HUES48 (cell line): ENCODE measurements around the gene CHST15.
A peak's percentile ranks its signal among the peaks of the same experiment; 100 is the strongest.

Source experiments
- H3K27ac ChIP-seq: one replicate; pipeline ENCODE4 v1.7.0; 2013; ENCODE audit warnings: low read depth, low read length, inconsistent platforms
- H3K27me3 ChIP-seq: 2 replicates; pipeline ENCODE4 v1.6.1; 2013; ENCODE audit warnings: mild to moderate bottlenecking, low read length; ENCODE audit not compliant: control insufficient read depth, insufficient read depth
- H3K36me3 ChIP-seq: 2 replicates; pipeline ENCODE4 v1.6.1; 2013; ENCODE audit warnings: low read length; ENCODE audit not compliant: control insufficient read depth, insufficient read depth
- H3K4me1 ChIP-seq: 2 replicates; pipeline ENCODE4 v1.6.1; 2013; ENCODE audit warnings: mild to moderate bottlenecking, low read length; ENCODE audit not compliant: control insufficient read depth, insufficient read depth
- H3K4me3 ChIP-seq: 2 replicates; pipeline ENCODE4 v1.5.1; 2013; ENCODE audit warnings: mild to moderate bottlenecking, low read depth, low read length
- H3K9ac ChIP-seq: 2 replicates; pipeline ENCODE4 v1.6.1; 2013; ENCODE audit warnings: mild to moderate bottlenecking, low read depth, low read length, moderate library complexity
- H3K9me3 ChIP-seq: 2 replicates; pipeline ENCODE4 v1.6.1; 2013; ENCODE audit warnings: low read length; ENCODE audit not compliant: control insufficient read depth, insufficient read depth

CHST15 gene

DNA sequence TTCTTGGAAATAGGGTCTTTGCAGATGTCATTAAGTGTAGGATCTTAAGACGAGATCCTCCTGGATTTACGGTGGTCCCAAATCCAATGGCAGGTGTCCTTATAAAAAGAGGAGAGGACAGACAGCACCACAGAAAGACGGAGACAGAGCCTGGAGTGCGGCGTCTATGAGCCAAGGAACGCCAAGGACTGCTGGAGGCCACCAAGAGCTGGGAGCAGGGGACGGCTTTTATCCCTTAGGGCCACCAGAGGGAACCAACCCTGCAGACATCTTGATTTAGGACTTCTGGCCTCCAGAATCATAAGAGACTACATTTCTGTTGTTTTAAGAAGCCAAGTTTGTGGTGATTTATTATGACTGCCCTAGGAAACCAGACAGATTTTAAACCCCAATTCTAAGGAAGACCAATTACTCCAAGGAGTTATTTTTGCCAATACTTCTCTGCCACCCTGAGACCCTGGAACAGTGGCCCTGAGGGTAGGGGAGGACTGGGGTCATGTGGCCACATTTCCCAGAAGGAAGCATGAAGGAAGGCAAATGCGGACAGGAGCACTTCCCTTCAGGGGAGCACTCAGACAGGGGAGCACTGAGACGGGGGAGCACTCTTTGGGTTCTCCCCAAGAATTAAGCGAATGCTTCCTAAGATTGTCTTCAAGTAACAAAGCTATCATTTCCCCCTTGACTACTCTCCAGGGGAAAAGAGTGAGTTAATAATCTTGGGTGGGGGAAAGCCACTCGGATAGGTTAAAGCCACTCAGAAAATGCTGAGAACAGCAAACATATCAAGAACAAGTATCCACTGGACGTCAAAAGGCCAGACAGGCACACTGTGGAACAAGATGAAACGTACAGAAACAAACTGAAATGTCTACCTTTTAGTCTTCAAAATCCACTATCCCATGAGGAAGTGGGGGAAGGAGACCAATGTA, 67.5 kb downstream of the CHST15 start:
- Histone ChIP-seq H3K9me3 (no peaks in the 10 kb centered on the region), H3K27ac (no peak overlapping the region), H3K27me3 (no peaks in the 10 kb centered on the region), H3K4me3 (no peak overlapping the region), H3K4me1 (peaks cover 22% of the 10 kb centered on the region), H3K36me3 (no peaks in the 10 kb centered on the region; the same call in 1 of the 2 replicates), H3K9ac (no peak overlapping the region)

DNA sequence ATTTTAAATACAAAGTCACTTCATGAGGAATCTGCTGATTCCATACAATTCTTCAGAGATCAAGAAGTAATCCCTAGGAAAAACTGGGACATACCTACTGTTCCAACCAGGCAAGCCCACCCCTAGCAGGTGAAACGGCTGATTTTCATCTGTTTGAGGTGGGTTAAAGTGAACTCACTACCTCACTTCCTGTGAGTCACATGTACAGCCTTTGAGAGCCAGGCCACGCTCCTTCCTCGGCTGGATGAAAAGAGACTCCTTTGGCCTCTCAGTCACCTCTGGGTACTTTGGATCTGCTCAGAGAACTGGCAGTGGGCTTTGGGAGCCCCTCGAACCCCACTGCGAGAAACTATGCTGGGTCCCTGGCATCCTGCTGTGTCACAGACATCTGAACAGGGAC, 68.2 kb downstream of the CHST15 start:
- Histone ChIP-seq H3K36me3 (no peaks in the 10 kb centered on the region; the same call in 1 of the 2 replicates), H3K9me3 (no peaks in the 10 kb centered on the region), H3K4me1 (peaks cover 29% of the 10 kb centered on the region), H3K27me3 (no peaks in the 10 kb centered on the region), H3K27ac (no peak overlapping the region), H3K4me3 (no peak overlapping the region), H3K9ac (no peak overlapping the region)

DNA sequence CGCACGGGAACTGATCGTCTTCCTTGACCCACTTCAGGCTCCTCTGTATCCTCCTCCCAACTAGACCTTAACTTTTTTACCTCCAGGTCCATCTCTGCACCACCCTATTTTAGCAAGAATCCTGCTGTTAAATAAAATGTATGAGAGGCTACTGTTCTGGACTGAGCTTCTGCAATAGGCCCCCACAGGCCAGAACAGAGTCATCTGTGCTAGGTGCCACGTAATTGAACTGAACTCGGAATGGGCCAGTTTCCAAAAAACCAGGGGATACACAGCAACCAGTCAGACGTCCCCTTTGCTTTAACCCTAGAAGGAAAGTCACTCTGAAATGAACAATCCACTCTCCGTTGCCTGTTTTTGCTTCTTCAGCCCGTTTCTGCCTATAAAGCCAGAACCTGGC, 71.3 kb downstream of the CHST15 start:
- Histone ChIP-seq H3K9ac (no peak overlapping the region), H3K4me3 (peak overlapping the region; percentile 27; the same call in 1 of the 2 replicates), H3K27me3 (no peaks in the 10 kb centered on the region), H3K36me3 (no peaks in the 10 kb centered on the region), H3K9me3 (no peaks in the 10 kb centered on the region), H3K27ac (peak overlapping the region; percentile 88), H3K4me1 (peaks cover 46% of the 10 kb centered on the region)

DNA sequence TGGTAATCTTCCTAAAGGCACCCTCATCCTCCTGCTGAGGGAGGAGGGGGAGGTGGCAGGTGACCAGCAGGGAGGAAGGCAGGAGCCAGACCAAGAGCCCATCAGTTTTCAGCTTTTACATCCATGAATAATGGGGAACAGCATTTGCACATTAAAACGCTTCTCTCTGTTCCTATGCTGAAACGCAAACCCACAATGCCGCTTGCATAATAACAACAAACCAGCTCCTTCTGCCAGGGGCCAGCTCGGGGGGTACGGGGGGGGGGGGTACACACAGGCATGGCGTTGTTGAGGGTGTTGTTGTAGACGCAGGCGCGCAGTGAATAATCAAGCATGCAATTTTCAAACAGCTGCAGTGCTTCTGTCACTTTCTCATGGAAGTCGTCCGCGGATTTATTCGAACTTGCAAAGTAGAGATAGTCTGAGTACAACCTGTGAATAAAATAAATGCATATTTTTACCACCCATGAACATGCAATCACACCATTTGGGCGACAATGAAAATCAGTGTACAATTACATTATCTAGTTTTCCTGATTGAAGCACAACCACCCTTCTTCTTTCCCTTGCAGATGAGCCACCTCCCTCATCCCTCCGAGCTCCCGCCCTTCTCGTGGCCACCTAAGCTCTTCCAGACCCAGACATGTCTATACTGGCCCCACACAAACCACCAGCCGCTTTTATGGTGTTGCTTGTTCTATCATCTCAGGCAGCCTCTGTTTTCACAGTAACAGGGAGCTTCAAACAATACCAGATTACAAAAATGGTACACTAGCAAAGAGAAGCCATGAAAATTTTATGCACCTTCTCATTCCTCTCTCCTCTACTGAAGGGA, 72.2 kb downstream of the CHST15 start:
- peak overlapping the region; percentile 88 for H3K27ac ChIP-seq
- no peaks in the 10 kb centered on the region for H3K9me3 ChIP-seq
- H3K4me1 ChIP-seq = peaks cover 45% of the 10 kb centered on the region
- H3K9ac ChIP-seq = peak overlapping the region; percentile 31; the same call in 1 of the 2 replicates
- H3K4me3 ChIP-seq = peak overlapping the region; percentile 39; the same call in 1 of the 2 replicates
- H3K36me3 ChIP-seq = no peaks in the 10 kb centered on the region
- no peaks in the 10 kb centered on the region for H3K27me3 ChIP-seq

DNA sequence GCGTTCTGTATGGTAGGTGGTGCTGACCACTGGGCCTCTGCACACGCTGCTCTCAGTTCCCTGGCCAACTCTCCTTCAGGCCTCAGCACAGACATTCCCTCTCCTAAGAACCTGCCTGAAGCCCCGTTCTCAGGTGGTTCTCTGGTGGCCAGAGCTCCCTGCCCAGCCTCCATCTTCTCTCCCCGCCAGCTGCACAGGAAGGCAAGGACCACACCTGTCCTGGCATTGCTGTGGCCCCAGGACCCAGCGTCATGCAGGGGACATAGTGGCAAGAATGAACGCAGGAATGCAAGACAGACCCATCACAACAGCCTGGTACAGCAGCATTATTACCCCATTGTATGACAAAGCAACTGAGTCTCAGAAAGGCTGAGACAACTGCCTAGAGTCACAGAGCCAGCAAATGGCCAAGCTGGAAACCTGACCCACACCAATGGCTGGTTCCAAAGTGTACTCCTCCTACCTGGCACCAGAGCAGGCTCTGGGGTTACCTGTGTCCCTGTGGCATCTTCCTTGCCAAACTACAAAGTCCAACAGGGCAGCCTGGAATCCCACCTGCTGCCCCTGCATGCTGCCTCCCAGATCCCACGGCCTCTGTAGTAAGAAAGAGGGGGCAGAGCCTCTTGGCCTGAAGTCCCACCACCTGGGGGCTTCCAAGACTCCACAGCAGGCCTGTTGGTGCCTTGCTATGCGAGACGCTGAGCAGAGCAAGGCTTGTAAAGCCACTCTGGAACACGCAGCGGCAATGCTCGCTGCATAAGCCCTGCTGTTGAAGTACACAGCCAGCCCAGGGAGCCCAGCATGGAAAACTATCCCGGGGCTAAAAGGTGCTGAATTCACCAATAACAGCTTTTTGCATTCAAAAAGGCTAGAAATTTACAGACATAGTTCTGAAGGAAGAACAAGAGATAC, 73.3 kb downstream of the CHST15 start:
- H3K27me3 ChIP-seq = no peaks in the 10 kb centered on the region
- H3K4me1 ChIP-seq = peaks cover 45% of the 10 kb centered on the region
- H3K9ac ChIP-seq = no peak overlapping the region; the same call in 1 of the 2 replicates
- H3K36me3 ChIP-seq = no peaks in the 10 kb centered on the region
- peak overlapping the region; percentile 39; the same call in 1 of the 2 replicates for H3K4me3 ChIP-seq
- H3K9me3 ChIP-seq = no peaks in the 10 kb centered on the region
- peak overlapping the region; percentile 88 for H3K27ac ChIP-seq

DNA sequence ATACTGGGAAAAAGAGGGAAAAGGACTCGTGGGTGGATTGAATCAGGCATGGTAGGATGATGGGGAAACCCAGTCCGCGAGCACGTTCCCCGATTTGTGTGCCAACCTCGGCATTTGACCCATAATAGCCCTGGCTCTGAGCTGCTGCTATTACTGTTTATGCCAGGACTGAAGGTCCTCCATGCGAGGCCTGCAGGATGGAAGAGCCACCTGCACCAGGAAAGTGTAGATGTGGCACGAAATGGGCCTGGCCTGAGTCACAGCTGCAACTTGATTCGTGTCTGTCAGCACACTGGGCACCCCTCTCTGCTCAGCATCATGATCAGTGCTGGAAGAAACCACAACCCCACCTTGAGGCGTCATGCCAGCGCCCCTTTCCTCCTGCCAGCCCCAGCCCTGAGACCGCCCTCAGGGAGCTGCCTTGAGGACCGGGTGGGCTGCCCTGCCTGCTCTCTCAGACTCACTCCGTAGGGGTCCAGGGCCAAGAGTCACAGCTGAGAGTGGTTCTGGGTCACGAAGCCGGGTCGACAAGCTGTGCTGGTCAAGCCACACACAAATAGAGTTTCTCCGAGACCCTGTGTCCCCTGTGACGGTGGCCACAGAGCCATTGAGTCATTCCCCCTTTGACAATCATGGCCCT, 74.4 kb downstream of the CHST15 start:
- Histone ChIP-seq H3K4me1 (peaks cover 45% of the 10 kb centered on the region), H3K27me3 (no peaks in the 10 kb centered on the region), H3K27ac (no peak overlapping the region), H3K4me3 (no peak overlapping the region), H3K9ac (no peak overlapping the region), H3K36me3 (no peaks in the 10 kb centered on the region), H3K9me3 (no peaks in the 10 kb centered on the region)

DNA sequence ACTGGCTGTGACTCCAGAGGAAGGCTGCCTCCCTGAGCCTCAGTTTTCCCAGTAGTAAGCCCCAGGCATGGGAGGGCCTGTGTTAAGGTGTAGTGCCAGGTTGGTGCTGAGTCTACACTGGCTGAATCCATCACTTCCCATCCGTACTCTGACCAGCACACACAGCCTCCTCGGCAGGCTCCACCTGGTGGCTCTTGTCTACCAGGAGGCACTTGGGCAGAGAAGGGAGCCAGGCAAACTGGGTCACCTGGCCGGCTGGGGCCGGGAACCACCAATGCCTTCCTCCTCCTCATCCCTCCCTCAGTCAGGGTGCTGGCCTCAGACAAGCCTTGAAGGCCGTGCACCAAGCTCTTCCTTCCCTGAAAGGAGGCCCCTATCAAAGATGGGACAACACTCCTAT, 75.7 kb downstream of the CHST15 start:
- Histone ChIP-seq H3K4me3 (no peak overlapping the region), H3K27ac (no peak overlapping the region), H3K27me3 (no peaks in the 10 kb centered on the region), H3K9me3 (peaks cover 3% of the 10 kb centered on the region; the same call in 1 of the 2 replicates), H3K36me3 (no peaks in the 10 kb centered on the region), H3K9ac (no peak overlapping the region), H3K4me1 (peaks cover 45% of the 10 kb centered on the region)

DNA sequence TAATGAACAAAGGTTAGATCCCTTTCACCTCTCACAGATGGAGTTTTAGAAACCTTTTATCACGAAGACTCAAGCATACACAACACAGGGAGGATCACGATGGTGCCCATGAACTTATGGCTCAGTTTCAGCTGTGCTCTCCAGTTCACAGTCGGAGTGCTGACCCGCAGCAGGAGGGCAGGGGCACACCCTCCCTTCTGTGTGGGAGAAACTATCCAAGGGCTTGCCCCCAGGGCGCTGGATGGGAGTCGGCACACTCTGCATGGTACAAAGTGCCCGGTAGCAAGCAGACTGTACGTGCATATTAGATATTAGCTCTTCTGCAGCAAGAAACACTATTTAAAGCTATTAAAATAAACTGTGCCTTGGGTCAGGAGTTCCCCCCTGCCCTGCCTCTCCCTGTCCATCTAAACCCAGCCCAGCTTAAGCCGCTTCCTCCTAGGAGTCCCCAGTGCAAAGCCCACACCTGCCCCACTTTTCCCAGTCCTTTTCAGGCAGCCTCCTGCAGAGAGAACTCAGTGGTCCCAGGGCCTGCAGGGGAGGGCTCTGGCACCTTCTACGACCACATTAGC, 76.5 kb downstream of the CHST15 start:
- H3K36me3 ChIP-seq = peaks cover 5% of the 10 kb centered on the region; the same call in 1 of the 2 replicates
- peaks cover 3% of the 10 kb centered on the region; the same call in 1 of the 2 replicates for H3K9me3 ChIP-seq
- peaks cover 39% of the 10 kb centered on the region for H3K4me1 ChIP-seq
- H3K4me3 ChIP-seq = no peak overlapping the region
- H3K27me3 ChIP-seq = no peaks in the 10 kb centered on the region
- H3K27ac ChIP-seq = no peak overlapping the region
- H3K9ac ChIP-seq = no peak overlapping the region

DNA sequence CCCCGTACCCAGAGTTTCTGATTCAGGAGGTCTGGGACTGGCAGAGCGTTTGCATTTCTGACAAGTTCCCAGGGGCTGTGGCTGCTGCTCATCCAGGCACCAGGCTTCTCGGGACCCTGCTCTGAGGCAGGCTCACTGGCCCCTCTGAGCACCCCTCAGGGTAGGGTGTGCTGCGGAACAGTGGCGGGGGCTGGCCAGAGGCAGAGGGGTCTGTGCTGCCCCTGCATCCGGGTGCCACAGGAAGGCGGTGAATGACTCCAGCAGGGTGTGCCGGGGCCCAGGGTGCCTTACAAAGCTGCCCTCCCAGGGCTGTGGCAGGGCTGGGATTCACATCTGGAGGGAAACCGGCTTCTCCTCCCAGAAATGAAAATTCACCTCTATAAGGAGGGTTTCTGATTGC, 77.4 kb downstream of the CHST15 start:
- Histone ChIP-seq H3K4me3 (no peak overlapping the region), H3K9me3 (peaks cover 3% of the 10 kb centered on the region; the same call in 1 of the 2 replicates), H3K27me3 (no peaks in the 10 kb centered on the region), H3K27ac (no peak overlapping the region), H3K4me1 (peaks cover 33% of the 10 kb centered on the region), H3K36me3 (peaks cover 8% of the 10 kb centered on the region; the same call in 1 of the 2 replicates), H3K9ac (no peak overlapping the region)
